Retinal pigment epithelial cell (primary cell): ENCODE results near the gene BACH2.

Experiments
- DNase-seq: peaks from one replicate; pipeline ENCODE4 v3.0.0-alpha.2; 2010; ENCODE audit warnings: low read depth
- H3K4me3 ChIP-seq: 2 replicates; pipeline ENCODE4 v1.5.1; 2011; ENCODE audit warnings: mild to moderate bottlenecking, low read length, control low read depth, moderate library complexity
- CTCF ChIP-seq: conservative IDR thresholded peaks from 2 replicates; pipeline ENCODE4 v1.5.1; 2011; ENCODE audit warnings: low read depth, low read length, control low read depth, inconsistent platforms

BACH2 gene

GRCh38 chr6:90199900-90200299 is 96.7 kb downstream of the BACH2 start:
- TF ChIP-seq CTCF: peak; percentile 1
- H3K4me3 ChIP-seq: no peak overlapping the region
- no peak for DNase-seq

GRCh38 chr6:90198758-90199425 is 97.8 kb downstream of the BACH2 start:
- no peak for TF ChIP-seq CTCF
- no peak overlapping the region for H3K4me3 ChIP-seq
- DNase-seq: no peak

DNA sequence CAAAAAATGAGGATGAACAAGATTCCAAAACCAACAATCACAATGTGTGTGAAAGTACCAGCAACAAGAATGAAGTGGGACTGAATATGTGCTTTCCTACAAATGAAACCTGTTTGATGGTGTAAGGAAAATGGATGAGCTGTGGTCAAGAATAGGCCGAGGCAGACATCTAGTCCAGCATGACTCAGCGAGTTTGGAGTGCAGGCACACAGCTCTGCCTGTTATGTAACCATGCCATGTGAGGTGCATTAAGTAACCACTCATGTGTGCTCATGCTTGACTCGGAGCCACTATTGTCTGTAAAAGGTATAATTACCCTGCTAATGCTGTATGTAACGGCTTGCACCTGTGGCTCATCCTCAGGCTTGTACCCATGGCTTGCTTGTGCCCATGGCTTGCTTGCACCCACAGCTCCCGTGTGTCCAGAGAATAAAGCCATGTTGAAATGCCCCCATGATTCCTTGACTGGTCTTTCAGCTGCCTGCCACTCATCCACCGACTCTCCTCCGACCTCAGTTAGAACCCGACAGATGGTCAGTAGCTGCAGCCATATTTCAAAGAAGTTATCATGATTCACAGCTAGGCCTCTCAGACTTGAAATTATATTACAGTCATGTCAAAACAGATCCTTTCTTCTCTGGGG is 98.7 kb downstream of the BACH2 start:
- no peak for DNase-seq
- no peak overlapping the region for H3K4me3 ChIP-seq
- TF ChIP-seq CTCF: no peak

DNA sequence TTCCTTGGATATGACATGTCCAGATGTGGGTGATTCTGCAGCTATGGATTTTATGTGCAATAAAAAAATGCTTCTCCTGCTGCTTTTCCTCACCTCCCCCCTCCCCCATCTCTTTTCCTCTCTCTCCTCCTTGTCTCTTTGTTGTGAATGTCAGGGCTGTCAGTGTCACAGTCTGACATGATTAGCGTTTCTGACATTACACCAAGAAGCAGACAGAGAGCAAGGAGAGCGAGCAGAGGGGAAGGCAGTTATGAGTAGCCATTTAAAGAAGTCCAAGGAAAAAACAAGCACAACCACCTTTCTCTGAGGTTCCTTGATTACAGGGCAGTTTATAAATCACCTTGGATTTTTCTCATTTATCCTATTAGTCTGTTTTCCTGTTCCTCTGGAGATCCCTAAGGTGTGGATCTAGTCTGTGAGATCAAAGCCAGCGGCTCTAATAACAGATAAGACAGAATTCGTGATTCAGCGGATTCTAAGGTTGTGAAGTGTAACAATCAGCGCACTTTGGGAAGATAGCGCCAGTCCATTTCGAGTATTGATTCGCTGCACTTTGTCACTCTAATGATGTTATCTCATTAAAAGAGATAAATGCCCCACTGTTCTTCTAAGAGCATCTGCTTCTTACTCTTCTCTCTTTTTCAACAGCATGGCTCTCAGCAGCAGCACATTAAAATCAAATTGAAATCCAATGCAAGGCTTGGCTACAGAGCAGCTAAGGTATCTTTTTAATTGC is 101.4 kb downstream of the BACH2 start:
- DNase-seq: no peak
- no peak for TF ChIP-seq CTCF

GRCh38 chr6:90194371-90194841 is 102.2 kb downstream of the BACH2 start:
- no peak overlapping the region for H3K4me3 ChIP-seq
- no peak for TF ChIP-seq CTCF
- no peak for DNase-seq

More for the DNA sequence above, 101.4 kb downstream of the BACH2 start:
- H3K4me3 ChIP-seq: no peak overlapping the region

GRCh38 chr6:90193359-90193758 is 103.3 kb downstream of the BACH2 start:
- TF ChIP-seq CTCF: no peak
- H3K4me3 ChIP-seq: no peak overlapping the region
- DNase-seq: no peak
